CD14-positive monocyte (primary cell): ENCODE measurements around the gene NRP2. TPM values are rescaled to one million over a fixed set of nuclear protein-coding genes. Genes with fewer than 3 reads are reported as not detected.

Experiments
- DNase-seq, 3 donors: peaks; one replicate each; pipeline ENCODE4 v3.0.0-alpha.2; 2011 to 2022
- H2AFZ ChIP-seq: 2 replicates; pipeline ENCODE4 v1.6.0; 2012; ENCODE audit warnings: mild to moderate bottlenecking, low read depth, low read length, inconsistent platforms; ENCODE audit not compliant: insufficient read depth, poor library complexity, severe bottlenecking
- H3K27ac ChIP-seq, 2 donors: 1 replicate in 1 of 2; 2 replicates in 1 of 2; pipeline ENCODE4 v1.5.1; 2012 to 2013; ENCODE audit warnings: low read length in 2 of 2, control low read depth in 1 of 2, inconsistent platforms in 1 of 2, low read depth in 1 of 2, mild to moderate bottlenecking in 1 of 2
- H3K27me3 ChIP-seq, 2 donors: one replicate each; pipeline versions ENCODE4 v1.6.0 to v1.6.1; 2011 to 2013; ENCODE audit warnings: low read length in 2 of 2; ENCODE audit not compliant: control insufficient read depth in 2 of 2, insufficient read depth in 2 of 2
- H3K36me3 ChIP-seq, 2 donors: replicated peaks in 1 of 2; 1 replicate in 1 of 2; 2 replicates in 1 of 2; pipeline versions ENCODE4 v1.5.1 to v1.6.1; 2012 to 2013; ENCODE audit warnings: low read length in 2 of 2, control low read depth in 1 of 2, inconsistent platforms in 1 of 2, mild to moderate bottlenecking in 1 of 2; ENCODE audit not compliant: insufficient read depth in 2 of 2, control insufficient read depth in 1 of 2
- H3K4me1 ChIP-seq, 2 donors: 1 replicate in 1 of 2; 2 replicates in 1 of 2; pipeline versions ENCODE4 v1.5.1 to v1.6.1; 2012 to 2013; ENCODE audit warnings: low read length in 2 of 2, control low read depth in 1 of 2, inconsistent platforms in 1 of 2, mild to moderate bottlenecking in 1 of 2, moderate library complexity in 1 of 2; ENCODE audit not compliant: insufficient read depth in 2 of 2, control insufficient read depth in 1 of 2
- H3K4me2 ChIP-seq: replicated peaks from 2 replicates; pipeline ENCODE3; 2012; ENCODE audit warnings: low read length, moderate library complexity, mild to moderate bottlenecking; ENCODE audit not compliant: poor library complexity, severe bottlenecking; ENCODE audit errors: extremely low read depth
- H3K4me3 ChIP-seq, 3 experiments: fragments of 200-600 bp in 1 of 3; sonication (generic) in 1 of 3; replicated peaks in 1 of 3; 1 replicate in 2 of 3; 2 replicates in 1 of 3; pipeline ENCODE4 v1.5.1; 2011 to 2013; ENCODE audit warnings: low read length in 3 of 3, mild to moderate bottlenecking in 3 of 3, control low read depth in 2 of 3, low read depth in 2 of 3, inconsistent platforms in 1 of 3, moderate library complexity in 1 of 3
- H3K79me2 ChIP-seq: 2 replicates; pipeline ENCODE4 v1.6.0; 2012; ENCODE audit warnings: mild to moderate bottlenecking, control low read depth, inconsistent platforms, low read length, moderate library complexity; ENCODE audit not compliant: insufficient read depth
- H3K9ac ChIP-seq: 2 replicates; pipeline ENCODE4 v1.6.0; 2017; ENCODE audit warnings: low read length, mild to moderate bottlenecking; ENCODE audit not compliant: insufficient read depth, poor library complexity, severe bottlenecking
- H3K9me3 ChIP-seq, 2 donors: replicated peaks in 1 of 2; 1 replicate in 1 of 2; 2 replicates in 1 of 2; pipeline versions ENCODE4 v1.5.1 to v1.6.1; 2012 to 2013; ENCODE audit warnings: low read length in 2 of 2, control low read depth in 1 of 2; ENCODE audit not compliant: control insufficient read depth in 1 of 2, insufficient read depth in 1 of 2
- H4K20me1 ChIP-seq: 2 replicates; pipeline ENCODE4 v1.6.0; 2012; ENCODE audit warnings: mild to moderate bottlenecking, low read length, control low read depth, moderate library complexity; ENCODE audit not compliant: insufficient read depth
- H3K27ac Mint-ChIP-seq, 7 donors: one replicate each; pipeline ENCODE4 v1.8.0; 2020; ENCODE audit warnings: mild to moderate bottlenecking in 7 of 7, mixed read lengths in 7 of 7, moderate library complexity in 6 of 7, inconsistent platforms in 2 of 7
- H3K27me3 Mint-ChIP-seq, 3 donors: one replicate each; pipeline ENCODE4 v1.8.0; 2021 to 2022; ENCODE audit warnings: low read depth in 3 of 3, mild to moderate bottlenecking in 3 of 3, mixed read lengths in 3 of 3, moderate library complexity in 3 of 3, inconsistent platforms in 1 of 3
- H3K36me3 Mint-ChIP-seq, 2 donors: one replicate each; pipeline ENCODE4 v1.8.0; 2020; ENCODE audit warnings: mixed read lengths in 2 of 2, inconsistent platforms in 1 of 2, mild to moderate bottlenecking in 1 of 2
- H3K4me1 Mint-ChIP-seq: one replicate; pipeline ENCODE4 v1.8.0; 2020; ENCODE audit warnings: mild to moderate bottlenecking, mixed read lengths
- H3K4me3 Mint-ChIP-seq, 2 donors: one replicate each; pipeline ENCODE4 v1.8.0; 2020; ENCODE audit warnings: mild to moderate bottlenecking in 2 of 2, mixed read lengths in 2 of 2, moderate library complexity in 1 of 2
- H3K9me3 Mint-ChIP-seq, 7 donors: one replicate each; pipeline ENCODE4 v1.8.0; 2020 to 2022; ENCODE audit warnings: mixed read lengths in 7 of 7, mild to moderate bottlenecking in 6 of 7, moderate library complexity in 6 of 7, inconsistent platforms in 2 of 7
- CTCF ChIP-seq: fragments of 200-600 bp; IDR thresholded peaks from one replicate; pipeline ENCODE4 v1.8.0; 2022; ENCODE audit warnings: antibody characterized with exemption, mild to moderate bottlenecking
- WGBS: methylation state at CpG from one replicate; pipeline ENCODE4 v1.1.5; 2013; ENCODE audit warnings: missing lambda C conversion rate; ENCODE audit not compliant: insufficient coverage; 5-methylcytosine and 5-hydroxymethylcytosine counted together
- intact Hi-C, 2 donors: fragments of 100-400 bp; cut with micrococcal nuclease; formaldehyde crosslinking; loops; one replicate each; pipeline versions ENCODE4 v1.15.0 to v1.15.1; 2023
- polyA plus RNA-seq, 3 donors: library from polyadenylated mRNA; depleted of rRNA in 1 of 3; unstranded in 2 of 3; stranded (reverse) in 1 of 3; fragments of 300-500 nt in 2 of 3; fragments of >200 nt in 1 of 3; fragmentation: Illumina TruSeq in 2 of 3; gene quantifications; 1 replicate in 2 of 3; 2 replicates in 1 of 3; pipeline ENCODE4 v1.2.3, GENCODE V29; 2012 to 2021

The NRP2 gene
- polyA plus RNA-seq, 3 donors = 0.97 to 3.3 (median 1.6) TPM

- no peak overlapping the region for H3K27ac ChIP-seq
- Mint-ChIP-seq H3K4me3 (no peak overlapping the region), H3K36me3 (no peaks in the 10 kb centered on the region), H3K4me1 (peaks cover 44% of the 10 kb centered on the region), H3K27ac (no peak overlapping the region), H3K9me3 (peaks cover 0 to 2% (median 0%) of the 10 kb centered on the region in 7 donors), H3K27me3 (peaks cover 11 to 18% (median 12%) of the 10 kb centered on the region in 3 donors)
- no peak overlapping the region for H3K4me2 ChIP-seq
- DNase-seq = no peak
- H3K4me3 ChIP-seq = no peak overlapping the region
- no peak overlapping the region for H2AFZ ChIP-seq
- no peak overlapping the region for H3K9ac ChIP-seq
- H3K27me3 ChIP-seq = no peaks in the 10 kb centered on the region
- no peaks in the 10 kb centered on the region for H4K20me1 ChIP-seq
- 100% methylated on average over 2 of the region's 3 CpGs for WGBS
- no peaks in the 10 kb centered on the region for H3K36me3 ChIP-seq
- H3K9me3 ChIP-seq = no peaks in the 10 kb centered on the region
- TF ChIP-seq CTCF = no peak
- H3K4me1 ChIP-seq = peaks cover 44 to 46% of the 10 kb centered on the region in 2 donors
- no peaks in the 10 kb centered on the region for H3K79me2 ChIP-seq
- intact Hi-C loops = no loop called here
Measured at GRCh38 chr2:205717999-205718398, 35.7 kb downstream of the NRP2 start.

GRCh38 chr2:205719847-205720246, 37.5 kb downstream of the NRP2 start:
- H3K9me3 ChIP-seq = no peaks in the 10 kb centered on the region
- no peaks in the 10 kb centered on the region for H3K27me3 ChIP-seq
- no peaks in the 10 kb centered on the region for H3K79me2 ChIP-seq
- no CpG with 5 or more reads among the region's 4 CpGs for WGBS
- no peak overlapping the region for H3K9ac ChIP-seq
- H2AFZ ChIP-seq = no peak overlapping the region
- H3K4me2 ChIP-seq = no peak overlapping the region
- H3K27ac ChIP-seq = no peak overlapping the region
- no peak overlapping the region for H3K4me3 ChIP-seq
- Mint-ChIP-seq H3K36me3 (peaks cover 0 to 3% of the 10 kb centered on the region in 2 donors), H3K4me3 (no peak overlapping the region), H3K27me3 (peaks cover 11 to 18% (median 13%) of the 10 kb centered on the region in 3 donors), H3K4me1 (peaks cover 39% of the 10 kb centered on the region), H3K9me3 (peaks cover 0 to 2% (median 0%) of the 10 kb centered on the region in 7 donors), H3K27ac (no peak overlapping the region)
- H3K36me3 ChIP-seq = no peaks in the 10 kb centered on the region
- TF ChIP-seq CTCF = no peak
- intact Hi-C loops = no loop called here
- DNase-seq = no peak
- H3K4me1 ChIP-seq = peaks cover 38% of the 10 kb centered on the region in 2 donors
- no peaks in the 10 kb centered on the region for H4K20me1 ChIP-seq
